GM08714 (cell line): ENCODE results near the gene RNF13.

Experiments
- H3K4me3 ChIP-seq: fragments of 200-500 bp; sonication (Bioruptor generic); 2 replicates; pipeline ENCODE4 v1.5.1; 2014; ENCODE audit warnings: mild to moderate bottlenecking, low read length, inconsistent platforms
- ZNF274 ChIP-seq: IDR thresholded peaks from 2 replicates; pipeline ENCODE4 v1.6.1; 2012; ENCODE audit warnings: mild to moderate bottlenecking, low read depth, low read length

The RNF13 gene

GRCh38 chr3:149957361-149958125, 144.5 kb downstream of the RNF13 start:
- TF ChIP-seq ZNF274 = no peak
- no peak overlapping the region for H3K4me3 ChIP-seq

DNA sequence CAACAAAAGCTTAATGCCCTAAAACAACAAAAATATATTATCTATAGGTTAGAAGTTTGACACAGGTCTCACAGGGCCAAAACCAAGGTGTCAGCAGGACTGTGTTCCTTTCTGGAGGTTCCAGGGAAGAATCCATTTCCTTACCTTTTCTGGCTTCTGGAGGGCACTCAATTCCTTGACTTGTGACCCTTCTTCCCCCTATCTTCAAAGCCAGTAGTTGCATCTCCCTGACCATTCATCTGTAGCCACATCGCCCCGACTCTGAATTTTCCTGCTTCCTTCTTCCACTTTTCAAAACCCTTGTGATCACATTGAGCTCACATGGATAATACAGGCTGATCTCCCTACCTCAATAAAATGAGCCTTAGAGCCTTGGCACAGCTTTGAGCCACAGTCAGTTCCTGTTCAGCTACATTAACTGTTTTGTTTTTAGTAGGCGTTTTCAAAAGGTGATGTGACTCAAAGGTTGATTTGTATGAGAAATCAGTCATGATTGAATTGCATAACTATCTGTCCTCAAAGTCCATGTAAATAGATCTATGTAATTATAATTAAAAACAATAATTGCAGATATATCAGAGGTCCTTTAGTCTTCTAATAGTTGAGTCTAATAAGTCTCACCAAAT, 145.3 kb downstream of the RNF13 start:
- H3K4me3 ChIP-seq = no peak overlapping the region
- TF ChIP-seq ZNF274 = no peak

GRCh38 chr3:149959443-149959842, 146.4 kb downstream of the RNF13 start:
- no peak overlapping the region for H3K4me3 ChIP-seq
- TF ChIP-seq ZNF274 = no peak

DNA sequence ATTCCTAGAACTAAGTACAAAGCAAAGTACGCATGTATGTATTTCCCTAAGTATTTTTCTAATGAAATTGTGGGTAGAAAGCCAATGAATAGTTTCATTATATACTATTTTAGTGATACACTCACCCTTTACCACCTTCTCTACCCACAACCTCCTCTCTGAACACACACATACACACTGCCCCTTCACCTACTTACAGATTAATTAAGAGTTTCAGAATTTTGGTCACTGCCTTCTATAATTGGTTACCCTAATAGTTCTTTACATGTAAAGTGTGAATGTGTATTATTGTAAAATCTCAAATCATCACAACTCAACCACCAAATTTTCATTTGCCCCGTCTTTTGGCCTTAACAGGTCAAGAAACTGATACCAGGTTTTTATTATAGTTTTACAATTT, 150.5 kb downstream of the RNF13 start:
- no peak for TF ChIP-seq ZNF274
- H3K4me3 ChIP-seq = no peak overlapping the region

GRCh38 chr3:149964291-149964690, 151.3 kb downstream of the RNF13 start:
- H3K4me3 ChIP-seq = no peak overlapping the region
- no peak for TF ChIP-seq ZNF274

DNA sequence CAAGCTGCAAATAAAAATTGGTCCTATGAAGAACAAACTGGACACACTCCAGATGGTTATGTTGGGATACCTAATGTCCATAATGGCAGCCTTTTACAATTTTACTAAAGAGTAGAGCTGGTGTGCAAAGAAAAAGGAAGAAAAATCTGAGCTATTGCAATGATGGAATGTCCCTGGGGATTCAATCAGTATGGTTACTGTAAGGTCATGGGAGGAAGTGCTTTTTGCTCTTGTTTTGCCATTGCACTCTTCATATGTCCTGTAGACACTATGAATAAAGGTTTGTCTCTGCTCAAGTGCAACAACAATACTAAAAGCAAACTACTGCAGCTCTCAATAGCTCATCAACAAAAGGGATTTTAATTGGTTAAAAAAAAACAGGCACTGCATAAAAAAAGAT, 152.3 kb downstream of the RNF13 start:
- H3K4me3 ChIP-seq = no peak overlapping the region
- no peak for TF ChIP-seq ZNF274

- no peak overlapping the region for H3K4me3 ChIP-seq
- no peak for TF ChIP-seq ZNF274
These were observed 154.2 kb downstream of the RNF13 start for GRCh38 chr3:149967086-149967685.

- H3K4me3 ChIP-seq = no peak overlapping the region; the same call in 1 of the 2 replicates
- TF ChIP-seq ZNF274 = no peak
These were observed 155.2 kb downstream of the RNF13 start for GRCh38 chr3:149968216-149968615.

GRCh38 chr3:149969110-149969939, 156.3 kb downstream of the RNF13 start:
- H3K4me3 ChIP-seq = peak overlapping the region; percentile 93
- no peak for TF ChIP-seq ZNF274

GRCh38 chr3:149969940-149970715, 157.1 kb downstream of the RNF13 start:
- H3K4me3 ChIP-seq = peak overlapping the region; percentile 93
- no peak for TF ChIP-seq ZNF274

DNA sequence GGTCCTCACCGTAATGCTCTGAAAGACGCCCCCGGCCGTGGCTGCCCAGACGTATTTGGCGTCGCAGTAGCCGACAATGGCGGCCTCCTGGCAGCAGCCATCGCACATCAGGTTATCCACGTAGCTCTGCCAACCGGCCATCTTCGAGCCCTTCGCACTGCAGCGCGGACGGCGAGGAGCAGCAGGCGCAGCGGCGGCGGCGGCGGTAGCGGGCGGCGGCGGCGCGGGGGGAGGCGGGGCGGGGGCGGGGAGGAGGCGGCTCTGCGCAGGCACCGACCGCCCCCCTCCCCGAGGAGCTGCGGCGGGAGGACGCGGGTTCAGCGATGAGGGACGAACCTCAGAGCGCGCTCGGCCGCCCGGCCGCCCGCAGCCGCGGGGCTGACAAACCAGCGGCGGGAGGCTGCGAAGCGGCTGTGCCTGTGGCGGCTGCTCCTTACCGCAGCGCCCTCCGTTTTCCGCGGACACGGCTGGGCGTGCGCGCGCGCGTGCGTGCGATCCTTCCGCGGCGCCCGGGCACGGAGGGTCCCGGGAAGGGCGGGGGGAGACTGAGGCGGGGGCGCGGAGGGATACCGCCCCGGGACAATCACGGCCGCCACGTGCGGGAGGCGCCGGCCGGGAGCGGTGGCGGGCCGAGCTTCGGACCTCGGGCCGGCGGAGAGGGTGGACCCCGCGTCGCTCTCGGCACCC, 157.8 kb downstream of the RNF13 start, which contains the start of gene PFN2:
TSS of gene PFN2 (minus strand) at position 180 of the 687 bp plus-strand sequence. CDS start at position 141, 39 bp downstream.
- TF ChIP-seq ZNF274 = no peak

GRCh38 chr3:149971403-149972075, 158.5 kb downstream of the RNF13 start:
- no peak for TF ChIP-seq ZNF274
- H3K4me3 ChIP-seq = peak overlapping the region; percentile 93

More for the DNA sequence above, 157.8 kb downstream of the RNF13 start, which contains the start of gene PFN2:
- peak within 1 kb of the TSS; percentile 93 for H3K4me3 ChIP-seq
